PFSK-1 (cell line): ENCODE results near the gene TGFB2.

ENCODE experiments used
- POLR2AphosphoS5 ChIP-seq: IDR thresholded peaks from 2 replicates; pipeline ENCODE4 v1.6.1; 2012; ENCODE audit warnings: low read depth, mild to moderate bottlenecking, control low read depth, low read length, moderate library complexity
- REST ChIP-seq, 2 experiments: IDR thresholded peaks; 2 replicates each; pipeline versions ENCODE4 v1.6.1 to v1.8.0; 2011 to 2012; ENCODE audit warnings: low read depth in 2 of 2, low read length in 2 of 2, control low read depth in 1 of 2, inconsistent platforms in 1 of 2, mild to moderate bottlenecking in 1 of 2, moderate library complexity in 1 of 2; ENCODE audit not compliant: insufficient read depth in 1 of 2

GRCh38 chr1:218488986-218489385 is 143.8 kb downstream of the TGFB2 start:
- TF ChIP-seq REST (IDR thresholded peaks at IDR 0.05; ENCODE audit: insufficient read depth in 1 of 2, low read depth in 2 of 2, low read length in 2 of 2) (no peak), POLR2AphosphoS5 (no peak)
